Kidney epithelial cell (primary cell): ENCODE data around the gene GAREM1. TPM values are rescaled to one million over a fixed set of nuclear protein-coding genes. Genes with fewer than 3 reads are reported as not detected.
"Not testable (repeated sequence)": the region's sequence is repeated elsewhere in the genome, so short reads cannot be mapped to it uniquely, and the experiment has no call there.

ENCODE experiments used
- DNase-seq: peaks from one replicate; pipeline ENCODE4 v3.0.0-alpha.2; 2010; ENCODE audit warnings: low read depth
- H3K27me3 ChIP-seq: 2 replicates; pipeline ENCODE4 v1.6.0; 2011; ENCODE audit warnings: low read length; ENCODE audit not compliant: control insufficient read depth, insufficient read depth
- H3K36me3 ChIP-seq: 2 replicates; pipeline ENCODE4 v1.5.1; 2011; ENCODE audit warnings: low read length; ENCODE audit not compliant: control insufficient read depth, insufficient read depth
- H3K4me3 ChIP-seq: 2 replicates; pipeline ENCODE4 v1.5.1; 2011; ENCODE audit warnings: low read depth, mild to moderate bottlenecking, control low read depth, low read length
- CTCF ChIP-seq: IDR thresholded peaks from 2 replicates; pipeline ENCODE4 v1.5.1; 2011; ENCODE audit warnings: mild to moderate bottlenecking, moderate library complexity, low read length, control low read depth, inconsistent platforms; ENCODE audit not compliant: insufficient read depth, poor library complexity, severe bottlenecking
- total RNA-seq: library from RNA; depleted of rRNA; stranded (reverse); fragments of >200 nt; gene quantifications from 2 replicates; pipeline ENCODE4 v1.2.3, GENCODE V29; 2015

Gene GAREM1
- total RNA-seq, 1 donor from 2014 or later: 2.9 TPM

- no peak for DNase-seq
- Histone ChIP-seq H3K27me3 (no peaks in the 10 kb centered on the region), H3K4me3 (no peak overlapping the region), H3K36me3 (no peaks in the 10 kb centered on the region)
- TF ChIP-seq CTCF: no peak
Observed at GRCh38 chr18:32476106-32476505, 5.4 kb upstream of the GAREM1 start.

DNA sequence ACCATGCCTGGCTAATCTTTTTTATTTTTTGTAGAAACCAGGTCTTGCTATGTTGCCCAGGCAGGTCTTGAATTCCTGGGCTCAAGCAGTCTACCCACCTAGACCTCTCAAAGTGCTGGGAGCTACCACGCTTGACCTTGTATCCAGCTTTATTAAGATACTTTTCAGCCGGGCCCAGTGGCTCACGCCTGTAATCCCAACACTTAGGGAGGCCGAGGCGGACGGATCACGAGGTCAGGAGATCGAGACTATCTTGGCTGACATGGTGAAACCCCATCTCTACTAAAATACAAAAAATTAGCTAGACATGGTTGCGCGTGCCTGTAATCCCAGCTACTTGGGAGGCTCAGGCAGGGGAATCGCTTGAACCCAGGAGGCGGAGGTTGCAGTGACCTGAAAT lies 4.4 kb upstream of the GAREM1 start:
- DNase-seq, H3K4me3 ChIP-seq, H3K27me3 ChIP-seq, H3K36me3 ChIP-seq: not testable (repeated sequence)

DNA sequence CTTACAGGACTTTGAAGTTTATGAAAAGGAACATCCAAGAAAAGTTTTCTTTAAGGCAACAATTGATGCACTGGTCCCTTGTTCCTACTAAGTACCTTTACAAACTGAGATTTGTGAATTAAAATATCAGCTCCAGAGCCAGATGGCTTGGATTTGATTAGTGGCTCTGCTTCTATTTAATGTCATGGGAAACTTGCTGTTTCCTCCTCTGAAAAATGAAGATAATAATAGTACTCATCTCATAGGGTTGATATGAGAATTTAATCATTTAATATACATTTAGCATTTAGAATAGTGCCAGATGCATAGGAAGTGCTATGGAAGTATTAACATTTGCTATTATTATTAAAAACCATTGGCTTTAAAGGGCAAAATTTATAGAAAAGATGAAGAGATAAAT lies 2.6 kb upstream of the GAREM1 start:
- H3K27me3 ChIP-seq: no peaks in the 10 kb centered on the region
- no peaks in the 10 kb centered on the region for H3K36me3 ChIP-seq
- no peak for TF ChIP-seq CTCF
- no peak overlapping the region for H3K4me3 ChIP-seq
- no peak for DNase-seq

DNA sequence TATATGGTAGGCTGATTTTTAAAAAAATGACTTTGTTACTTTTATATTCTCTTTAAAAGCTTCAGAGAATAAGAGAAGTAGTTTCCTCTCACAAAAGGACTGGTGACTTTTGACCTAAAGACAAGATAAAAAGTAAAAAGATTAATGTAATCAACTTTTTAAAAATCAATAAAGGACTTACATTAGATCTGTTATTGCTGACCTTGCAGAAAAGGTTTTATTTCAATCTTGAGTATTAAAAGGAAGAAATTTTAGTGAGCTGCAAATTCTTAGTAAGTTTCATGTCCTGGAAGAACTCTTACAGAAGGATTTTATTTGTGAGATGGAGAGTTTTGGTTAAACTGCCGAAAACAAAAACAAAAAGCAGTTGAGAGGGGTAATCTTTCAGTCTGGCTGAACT lies 2.2 kb upstream of the GAREM1 start:
- no peaks in the 10 kb centered on the region for H3K27me3 ChIP-seq
- TF ChIP-seq CTCF: no peak
- H3K4me3 ChIP-seq: no peak overlapping the region
- DNase-seq: no peak
- H3K36me3 ChIP-seq: no peaks in the 10 kb centered on the region

DNA sequence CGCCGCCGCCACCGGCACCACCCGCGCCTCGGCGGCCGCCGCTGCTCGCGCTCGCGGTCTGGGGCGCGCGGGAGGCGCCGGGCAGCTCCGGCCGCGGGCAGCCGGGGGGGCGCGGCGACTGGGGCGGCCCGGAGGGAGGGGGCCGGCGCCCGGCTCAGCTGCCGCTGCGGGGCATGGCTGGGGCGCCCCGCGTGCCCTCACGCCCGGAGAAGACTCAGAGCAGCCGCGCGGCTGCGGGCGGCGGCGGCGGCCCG lies 295 bp downstream of the GAREM1 start:
- H3K4me3 ChIP-seq: peak overlapping the region; percentile 88
- TF ChIP-seq CTCF: no peak
- DNase-seq: no peak
- no peaks in the 10 kb centered on the region for H3K27me3 ChIP-seq
- H3K36me3 ChIP-seq: no peaks in the 10 kb centered on the region

DNA sequence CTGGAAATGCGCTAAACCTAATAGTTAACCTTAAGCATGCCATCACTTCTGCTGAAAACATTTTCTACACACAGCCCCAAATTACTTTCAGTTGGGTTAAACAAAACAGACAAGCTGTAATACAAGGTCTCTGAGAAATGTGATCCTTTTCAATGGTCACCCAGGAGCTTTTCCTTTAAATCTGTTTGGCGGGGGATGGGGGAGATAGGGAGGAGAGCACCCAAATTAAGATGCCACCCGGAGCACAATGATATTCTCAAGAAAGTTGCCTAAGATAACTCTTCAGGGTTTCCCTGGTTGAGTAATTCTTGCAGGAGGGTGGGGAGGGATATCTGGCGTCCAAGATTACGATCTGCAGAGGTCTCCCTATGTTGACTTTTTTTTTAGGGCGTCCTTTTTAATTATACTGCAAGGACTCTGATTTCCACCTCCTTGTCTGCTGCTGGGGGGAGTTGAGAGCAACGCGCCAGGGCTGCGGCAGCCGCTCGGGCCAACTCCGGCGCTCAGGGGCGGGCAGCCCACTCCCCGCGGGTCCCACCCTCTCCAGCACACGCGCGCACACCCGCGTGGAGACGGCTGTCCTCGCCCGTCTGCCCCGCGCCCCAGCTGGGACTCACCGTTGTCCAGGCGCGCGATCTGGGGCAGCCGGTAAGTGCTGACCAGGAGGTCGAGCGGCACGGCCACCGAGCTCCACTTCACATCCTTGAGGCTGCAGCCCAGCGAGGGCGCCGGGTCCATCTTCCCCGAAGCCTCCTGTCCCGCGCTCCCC lies 807 bp downstream of the GAREM1 start:
- no peak for DNase-seq
- Histone ChIP-seq H3K27me3 (no peaks in the 10 kb centered on the region), H3K36me3 (no peaks in the 10 kb centered on the region), H3K4me3 (peak overlapping the region; percentile 88)
- no peak for TF ChIP-seq CTCF
